Ishikawa (cell line): ENCODE measurements around the gene CLTCL1.

Experiments used
- CEBPB ChIP-seq: IDR thresholded peaks from 2 replicates; pipeline ENCODE4 v1.6.1; 2012
- CREB1 ChIP-seq: IDR thresholded peaks from 2 replicates; pipeline ENCODE4 v1.6.1; 2012; ENCODE audit warnings: low read depth
- EGR1 ChIP-seq: IDR thresholded peaks from 2 replicates; pipeline ENCODE4 v1.6.1; 2012
- EP300 ChIP-seq: IDR thresholded peaks from 2 replicates; pipeline ENCODE4 v1.6.1; 2012; ENCODE audit warnings: borderline replicate concordance
- FOXM1 ChIP-seq: IDR thresholded peaks from 2 replicates; pipeline ENCODE4 v1.6.1; 2012; ENCODE audit warnings: low read depth, borderline replicate concordance
- NFIC ChIP-seq: IDR thresholded peaks from 2 replicates; pipeline ENCODE4 v1.6.1; 2012
- RAD21 ChIP-seq: IDR thresholded peaks from 2 replicates; pipeline ENCODE4 v1.6.1; 2012; ENCODE audit warnings: low read depth
- REST ChIP-seq: IDR thresholded peaks from 2 replicates; pipeline ENCODE4 v1.6.1; 2012; ENCODE audit warnings: low read depth, mild to moderate bottlenecking
- TAF1 ChIP-seq: IDR thresholded peaks from 2 replicates; pipeline ENCODE4 v1.6.1; 2012; ENCODE audit warnings: low read depth, mild to moderate bottlenecking
- TCF12 ChIP-seq: IDR thresholded peaks from 2 replicates; pipeline ENCODE4 v1.6.1; 2012; ENCODE audit warnings: low read depth
- TEAD4 ChIP-seq: IDR thresholded peaks from 2 replicates; pipeline ENCODE4 v1.6.1; 2012
- USF1 ChIP-seq: IDR thresholded peaks from 2 replicates; pipeline ENCODE4 v1.6.1; 2012
- YY1 ChIP-seq: IDR thresholded peaks from 2 replicates; pipeline ENCODE4 v1.6.1; 2012; ENCODE audit warnings: low read depth
- ZBTB7A ChIP-seq: IDR thresholded peaks from 2 replicates; pipeline ENCODE4 v1.6.1; 2012; ENCODE audit warnings: low read depth
- TF ChIP-seq, protein P1 (sequence below): IDR thresholded peaks from 2 replicates; pipeline ENCODE4 v1.6.1; 2012

The CLTCL1 gene

GRCh38 chr22:19142394-19142793 is 149.1 kb downstream of the CLTCL1 start:
- TF ChIP-seq REST, result no peak
- TF ChIP-seq CEBPB, result no peak
- no peak for TF ChIP-seq ZBTB7A
- no peak for TF ChIP-seq EGR1
- no peak for TF ChIP-seq NFIC
- TF ChIP-seq CREB1, result no peak
- no peak for TF ChIP-seq TEAD4
- TF ChIP-seq YY1, result no peak
- TF ChIP-seq, protein P1, sequence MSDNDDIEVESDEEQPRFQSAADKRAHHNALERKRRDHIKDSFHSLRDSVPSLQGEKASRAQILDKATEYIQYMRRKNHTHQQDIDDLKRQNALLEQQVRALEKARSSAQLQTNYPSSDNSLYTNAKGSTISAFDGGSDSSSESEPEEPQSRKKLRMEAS, result no peak
- TF ChIP-seq EP300, result no peak
- no peak for TF ChIP-seq RAD21
- no peak for TF ChIP-seq USF1
- TF ChIP-seq TCF12, result no peak
- no peak for TF ChIP-seq TAF1
- TF ChIP-seq FOXM1, result no peak

GRCh38 chr22:19139974-19140373 is 151.5 kb downstream of the CLTCL1 start:
- TF ChIP-seq TCF12 (no peak), USF1 (no peak), TAF1 (no peak), REST (no peak), FOXM1 (no peak), CEBPB (no peak), EP300 (no peak)

GRCh38 chr22:19139001-19139356 is 152.5 kb downstream of the CLTCL1 start:
- TF ChIP-seq USF1, result no peak
- TF ChIP-seq EP300, result no peak
- TF ChIP-seq YY1, result no peak
- no peak for TF ChIP-seq RAD21
- TF ChIP-seq FOXM1, result no peak
- no peak for TF ChIP-seq TEAD4
- no peak for TF ChIP-seq TCF12
- no peak for TF ChIP-seq CEBPB
- no peak for TF ChIP-seq NFIC
- TF ChIP-seq TAF1, result no peak
- no peak for TF ChIP-seq EGR1
- no peak for TF ChIP-seq ZBTB7A
- no peak for TF ChIP-seq CREB1
- TF ChIP-seq REST, result no peak
- TF ChIP-seq, protein P1, result no peak

GRCh38 chr22:19138217-19139000 is 153.1 kb downstream of the CLTCL1 start:
- TF ChIP-seq, protein P1, result no peak
- TF ChIP-seq CREB1, result no peak
- no peak for TF ChIP-seq NFIC
- no peak for TF ChIP-seq TEAD4
